ENCODE results near the gene ERBB4. TPM values are rescaled to one million over a fixed set of nuclear protein-coding genes. Genes with fewer than 3 reads are reported as not detected.

Gene ERBB4
- total RNA-seq, 1 experiment from 2014 or later = not detected

DNA sequence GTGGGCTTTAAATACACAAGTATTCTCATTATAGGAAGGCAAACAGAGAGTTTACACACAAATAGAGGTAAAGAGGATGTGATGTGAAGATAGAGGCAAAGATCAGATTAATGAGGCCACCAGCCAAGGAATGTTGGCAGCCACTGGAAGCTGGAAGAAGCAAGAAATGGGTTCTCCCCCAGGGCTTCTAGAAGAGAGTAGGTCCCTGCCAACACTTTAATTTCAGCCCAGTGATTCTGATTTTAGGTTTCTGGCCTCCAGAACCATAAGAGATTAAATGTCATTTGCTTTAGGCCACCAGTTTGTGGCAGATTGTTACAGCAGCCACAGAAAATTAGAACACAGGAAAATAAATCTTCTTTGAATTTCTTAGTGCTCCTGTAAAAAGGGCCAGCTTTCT lies 1065.5 kb downstream of the ERBB4 start:
- no peak for DNase-seq (ENCODE audit: low read depth)

DNA sequence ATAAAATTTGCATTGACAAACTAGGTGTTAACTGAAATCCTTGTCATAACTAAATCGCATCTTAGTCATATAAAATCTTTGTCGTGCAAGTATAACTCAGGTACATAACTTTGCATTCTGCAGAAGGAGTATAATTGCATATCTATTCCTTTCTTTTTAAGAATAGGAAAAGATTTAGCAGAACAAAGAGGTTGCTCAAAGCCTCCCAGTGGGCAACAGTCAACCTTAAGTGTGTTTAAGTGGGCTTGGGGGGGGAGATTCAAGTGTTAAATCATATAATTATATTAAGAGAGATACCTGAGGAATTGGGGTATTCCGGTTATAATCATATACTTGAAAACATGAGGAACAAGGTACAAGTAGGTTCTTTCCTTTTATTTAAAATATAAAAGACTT lies 1068.9 kb downstream of the ERBB4 start:
- DNase-seq (ENCODE audit: low read depth) = no peak

DNA sequence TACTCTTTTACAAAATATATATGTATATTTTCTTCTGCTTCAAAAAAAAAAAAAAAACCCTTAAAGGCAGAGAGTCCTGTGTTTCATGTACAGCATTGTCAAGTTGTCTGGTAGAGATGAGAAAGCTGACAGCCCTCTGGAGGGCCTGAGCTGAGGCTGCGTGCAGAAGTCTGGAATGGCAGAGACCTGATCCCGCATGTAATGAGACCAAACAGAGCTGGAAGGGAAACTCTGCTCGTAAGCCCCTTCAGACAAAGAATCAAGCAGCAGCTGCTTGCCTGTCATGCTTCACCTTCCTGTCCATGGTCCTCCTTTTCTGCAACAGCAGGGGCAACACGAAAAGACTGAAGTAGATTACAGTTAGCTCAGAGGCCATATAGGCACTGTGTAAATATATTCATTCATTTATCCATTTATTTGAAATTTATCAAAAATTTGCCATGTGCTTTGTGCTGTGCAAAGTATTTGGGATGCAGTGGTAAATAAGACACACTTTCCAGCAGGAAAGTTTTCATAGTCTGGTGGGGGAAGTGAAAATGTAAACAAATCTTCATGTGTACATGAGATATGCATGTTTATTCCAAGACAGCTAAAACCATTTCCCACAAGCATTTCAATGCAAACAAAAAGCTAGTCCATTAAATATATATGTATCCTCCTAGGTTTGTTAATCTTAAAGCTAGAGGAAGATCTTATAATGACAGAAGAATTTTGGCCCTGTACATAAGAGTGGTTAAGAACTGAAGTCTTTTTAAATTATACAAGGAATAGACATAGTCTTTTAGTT lies 1069.5 kb downstream of the ERBB4 start:
- no peak for DNase-seq (ENCODE audit: low read depth)

DNA sequence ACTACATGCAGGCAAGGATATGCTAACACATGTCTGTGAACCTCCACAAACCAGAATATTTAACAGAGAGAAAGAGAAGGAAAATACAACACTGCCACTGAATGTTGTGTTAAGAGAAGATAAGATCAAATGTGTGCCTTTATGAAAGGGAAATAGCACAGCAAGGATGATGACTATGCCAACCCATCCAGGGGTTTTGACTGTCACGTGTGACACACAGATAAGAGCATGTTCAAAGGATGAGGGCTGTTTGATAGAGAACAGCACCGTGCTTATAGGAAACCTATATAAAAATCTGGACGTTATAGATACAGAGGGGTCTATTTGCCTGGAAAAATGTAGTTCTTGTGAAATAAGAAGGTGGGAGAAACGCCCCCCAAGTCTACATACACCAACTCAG lies 1070.4 kb downstream of the ERBB4 start:
- DNase-seq (ENCODE audit: low read depth) = no peak

DNA sequence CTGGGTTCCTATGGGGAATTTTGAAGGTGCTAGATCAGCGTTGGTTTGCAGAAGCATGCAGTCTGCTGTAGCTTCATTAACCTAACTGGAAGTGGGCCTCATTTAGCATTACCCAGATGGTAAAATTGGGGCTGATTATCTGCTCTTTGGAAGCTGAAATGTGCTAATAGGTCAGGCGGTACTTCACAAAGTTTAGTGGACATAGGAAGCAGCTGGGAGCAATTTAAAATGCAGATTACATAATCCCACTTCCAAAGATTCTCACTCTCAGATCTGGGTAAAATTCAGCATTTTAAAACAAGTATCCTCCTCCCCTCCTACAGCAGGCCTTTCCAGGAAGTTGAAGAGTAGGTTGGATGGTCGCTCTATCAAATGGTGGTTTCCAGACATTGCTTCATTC lies 1075.2 kb downstream of the ERBB4 start:
- DNase-seq (ENCODE audit: low read depth) = no peak

DNA sequence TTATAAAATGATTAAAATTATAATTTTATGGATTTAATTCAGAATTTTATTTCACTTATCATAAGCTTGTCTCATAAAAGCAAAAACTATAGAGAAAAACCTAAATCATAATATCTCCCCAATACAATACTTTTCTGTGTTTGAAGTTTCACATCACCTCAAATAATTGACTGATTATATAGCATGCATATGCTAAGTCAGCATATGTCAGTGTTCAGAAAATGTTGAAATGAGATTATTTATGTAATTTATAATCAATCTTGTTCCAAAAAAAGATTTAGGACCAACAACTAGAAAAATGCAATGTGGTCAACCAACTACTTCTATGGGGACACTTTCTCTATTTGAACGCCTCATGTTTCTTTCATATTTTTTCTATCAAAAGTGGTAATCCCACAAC lies 1079.6 kb downstream of the ERBB4 start:
- no peak for DNase-seq (ENCODE audit: low read depth)

DNA sequence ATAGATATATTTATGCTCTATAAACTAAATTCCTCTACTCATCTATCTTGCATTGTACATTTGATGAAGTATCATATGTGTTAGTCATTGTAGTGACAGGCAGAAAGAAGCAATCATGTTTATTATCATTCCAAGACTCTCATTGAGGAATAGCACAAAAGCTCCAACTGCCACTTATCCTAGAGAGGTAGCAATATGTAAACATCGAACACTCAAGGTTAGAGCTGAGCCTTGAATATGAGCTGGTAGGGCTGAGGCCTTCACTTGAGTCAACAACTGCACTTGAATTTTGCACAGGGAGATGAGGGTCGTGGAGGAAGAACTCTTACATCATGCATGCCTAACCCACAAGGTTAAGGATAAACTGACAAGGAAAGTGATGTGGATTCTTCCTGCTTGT lies 1081.3 kb downstream of the ERBB4 start:
- DNase-seq (ENCODE audit: low read depth) = no peak

DNA sequence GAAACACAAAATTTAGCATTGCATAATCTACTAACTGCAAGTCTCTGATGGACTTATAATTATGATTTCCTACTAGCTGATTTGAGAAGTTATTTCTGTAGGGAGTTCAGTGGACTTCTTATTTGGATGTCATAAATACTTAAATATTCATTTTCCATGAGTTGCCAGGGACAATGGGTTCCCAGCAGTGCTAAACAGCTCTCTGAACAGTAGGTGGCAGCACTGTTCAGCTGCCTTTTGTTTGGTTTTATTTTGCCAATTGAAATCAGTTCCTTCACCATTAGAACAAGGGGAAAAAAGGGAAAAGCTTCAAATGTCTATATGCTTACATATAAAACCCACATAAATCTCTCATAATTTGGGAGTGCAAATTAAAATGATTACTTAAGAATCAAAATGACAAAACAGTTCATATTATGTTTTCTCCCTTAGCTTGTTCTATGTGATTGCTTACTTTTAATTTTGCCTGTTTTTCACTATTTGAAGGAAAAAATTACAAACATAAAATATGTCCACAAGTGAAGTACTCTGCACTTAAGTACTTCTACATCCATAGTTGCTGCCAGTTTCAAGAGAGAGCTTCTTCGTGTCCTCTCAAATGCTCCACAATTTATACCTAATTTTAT lies 1083.3 kb downstream of the ERBB4 start:
- DNase-seq (ENCODE audit: low read depth) = peak; percentile 36

DNA sequence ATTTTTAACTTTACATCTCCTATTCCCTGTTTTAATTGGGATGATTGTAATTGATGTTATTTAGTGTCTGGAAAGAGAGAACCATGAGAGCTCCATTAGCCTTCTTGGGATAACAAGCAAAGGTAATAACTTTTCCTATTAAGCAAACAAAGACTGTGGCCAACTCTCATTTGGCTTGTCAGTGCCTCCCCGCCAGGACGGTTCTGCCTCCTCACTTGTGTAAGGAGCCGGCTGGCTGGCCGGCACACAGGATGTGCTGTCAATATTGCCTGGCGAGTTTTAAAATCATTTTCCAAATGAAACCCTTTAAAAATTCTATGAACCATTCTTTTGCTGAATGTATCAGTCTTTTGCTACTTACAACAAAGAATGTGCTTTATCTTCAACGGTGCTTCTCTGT lies 1083.9 kb downstream of the ERBB4 start:
- DNase-seq (ENCODE audit: low read depth) = no peak

DNA sequence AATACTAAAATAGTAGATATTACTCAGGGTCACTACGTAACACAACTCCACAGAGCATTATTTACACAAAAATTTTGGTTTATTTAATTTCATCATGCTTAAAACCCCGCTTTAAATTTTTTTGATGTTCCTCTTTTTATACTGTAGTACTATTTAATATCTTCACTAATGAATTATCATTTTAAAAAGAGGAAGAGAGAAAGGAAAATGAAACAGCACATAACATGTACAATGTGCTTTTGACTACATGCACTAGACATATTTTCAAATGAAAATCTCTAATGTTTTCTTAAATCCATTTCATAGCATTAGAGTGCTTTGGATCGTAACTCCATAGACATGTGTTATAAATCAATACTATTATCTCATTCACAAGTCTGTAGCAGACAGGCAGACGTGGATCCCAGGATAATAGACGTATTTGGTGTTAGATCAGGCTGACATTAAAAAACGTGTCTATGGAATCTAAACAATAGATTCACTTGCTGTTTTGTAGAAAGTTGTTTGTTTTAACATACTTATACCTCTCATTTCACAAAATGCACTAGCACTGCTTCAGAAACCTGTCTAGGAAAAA lies 1085.2 kb downstream of the ERBB4 start:
- DNase-seq (ENCODE audit: low read depth) = no peak

DNA sequence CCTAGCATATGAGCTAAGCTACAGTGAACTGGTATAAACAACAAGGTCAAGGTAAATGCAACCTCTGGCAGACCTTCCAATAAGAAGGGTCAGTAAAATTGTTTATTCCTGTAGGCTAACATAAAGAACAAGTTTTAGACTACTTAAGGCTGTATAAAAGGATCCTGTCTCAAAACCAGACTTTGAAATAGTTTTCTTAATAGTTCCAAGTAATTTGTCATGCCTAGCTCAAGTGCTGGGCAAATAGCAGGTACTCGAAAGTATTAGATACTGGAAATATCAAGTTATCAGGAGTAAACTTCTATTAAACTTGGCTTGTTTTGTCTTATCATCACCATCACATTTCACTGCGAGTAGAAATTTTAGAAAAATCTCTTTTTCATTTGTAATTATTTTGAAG lies 1087.0 kb downstream of the ERBB4 start:
- DNase-seq (ENCODE audit: low read depth) = no peak

DNA sequence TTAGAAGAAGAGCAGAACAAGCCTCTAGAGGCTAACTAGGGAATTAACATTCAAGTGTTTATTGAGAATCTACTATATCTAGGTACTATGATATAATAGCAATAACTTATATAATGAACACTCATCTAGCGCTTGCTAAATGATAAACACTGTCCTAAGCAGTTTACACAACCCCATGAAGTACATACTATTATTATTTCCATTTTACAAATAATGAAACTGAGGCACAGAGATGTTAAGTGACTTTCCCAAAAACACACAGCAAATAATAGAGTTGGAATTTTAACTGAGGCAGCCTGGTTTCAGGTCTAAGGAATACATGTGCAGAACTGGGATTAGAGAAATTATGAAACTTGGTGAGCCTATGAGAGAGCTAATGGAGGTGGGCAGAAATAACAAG lies 1088.8 kb downstream of the ERBB4 start:
- no peak for DNase-seq (ENCODE audit: low read depth)

DNA sequence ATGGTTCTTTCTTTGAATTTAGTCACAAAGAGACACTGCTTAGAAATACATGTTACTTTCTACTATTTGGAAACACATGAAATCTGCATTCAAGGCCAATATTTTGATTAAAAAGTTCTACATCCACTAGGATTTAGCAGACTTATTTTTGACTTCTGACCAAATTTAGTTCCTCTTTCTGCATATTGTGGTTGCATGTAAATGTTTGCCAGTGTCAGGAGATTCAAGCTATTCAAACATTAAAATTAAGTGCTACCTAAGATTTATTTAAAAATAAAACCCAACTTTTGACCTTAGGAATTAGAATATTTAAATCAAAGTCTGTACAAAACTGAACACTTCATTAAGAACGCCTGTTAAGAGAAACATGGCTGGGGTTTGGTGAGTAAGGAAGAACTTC lies 1091.1 kb downstream of the ERBB4 start:
- no peak for DNase-seq (ENCODE audit: low read depth)

DNA sequence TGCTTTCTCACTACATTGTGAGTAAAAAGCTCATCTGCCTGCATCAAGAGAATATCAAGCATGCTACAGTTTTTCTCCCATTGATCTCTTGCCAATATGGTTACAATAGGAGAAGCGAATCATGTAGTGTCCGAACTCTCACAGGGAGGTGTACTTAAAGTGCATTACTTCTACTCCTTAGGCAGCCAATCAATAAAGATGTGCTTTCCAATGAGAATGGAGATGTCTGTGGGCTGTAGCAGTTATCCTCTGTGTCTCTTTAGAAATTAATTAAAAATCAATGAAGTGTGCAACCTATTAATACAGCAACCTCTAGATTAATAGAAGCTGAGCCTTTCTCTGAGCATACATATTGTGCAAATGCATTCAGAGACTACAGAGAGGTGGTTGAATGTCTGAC lies 1098.5 kb downstream of the ERBB4 start:
- no peak for DNase-seq (ENCODE audit: low read depth)

DNA sequence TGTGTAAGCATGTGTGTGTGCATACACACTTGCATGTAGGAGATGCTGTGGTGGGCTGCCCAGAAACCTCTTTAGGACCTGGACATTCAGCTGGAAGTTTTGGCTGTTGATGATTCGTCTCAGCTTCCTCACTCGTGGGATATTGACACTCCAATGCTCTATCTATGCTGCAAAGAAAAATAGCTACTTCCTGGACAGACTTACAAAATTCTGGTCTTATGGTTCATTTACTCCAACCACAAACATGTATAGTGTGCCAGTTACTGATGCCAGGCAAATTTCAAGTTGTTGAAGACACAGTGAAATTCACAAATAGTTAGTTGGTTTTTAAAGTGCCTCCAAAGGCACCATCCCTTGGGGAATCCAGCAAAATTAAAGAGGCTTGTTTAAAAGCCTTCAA lies 1099.6 kb downstream of the ERBB4 start:
- DNase-seq (ENCODE audit: low read depth) = no peak

DNA sequence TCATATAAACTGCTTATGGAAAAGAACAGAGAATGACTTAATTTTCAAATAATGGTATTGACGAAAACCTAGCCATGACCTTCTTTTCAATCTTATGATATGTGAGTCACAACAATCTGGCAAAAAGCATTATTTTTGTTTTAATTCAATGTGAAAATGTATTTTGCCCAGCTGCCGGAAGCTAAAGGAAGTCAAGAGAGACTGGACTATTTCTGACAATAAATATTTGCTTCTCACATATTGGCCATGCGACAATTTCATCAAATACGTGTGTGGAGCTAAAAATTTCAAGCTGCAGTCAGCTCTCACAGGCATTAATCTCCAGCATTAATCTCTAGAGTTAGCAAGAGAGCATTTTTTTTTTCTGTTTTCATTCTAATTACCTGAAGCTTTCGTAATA lies 1101.2 kb downstream of the ERBB4 start:
- no peak for DNase-seq (ENCODE audit: low read depth)

DNA sequence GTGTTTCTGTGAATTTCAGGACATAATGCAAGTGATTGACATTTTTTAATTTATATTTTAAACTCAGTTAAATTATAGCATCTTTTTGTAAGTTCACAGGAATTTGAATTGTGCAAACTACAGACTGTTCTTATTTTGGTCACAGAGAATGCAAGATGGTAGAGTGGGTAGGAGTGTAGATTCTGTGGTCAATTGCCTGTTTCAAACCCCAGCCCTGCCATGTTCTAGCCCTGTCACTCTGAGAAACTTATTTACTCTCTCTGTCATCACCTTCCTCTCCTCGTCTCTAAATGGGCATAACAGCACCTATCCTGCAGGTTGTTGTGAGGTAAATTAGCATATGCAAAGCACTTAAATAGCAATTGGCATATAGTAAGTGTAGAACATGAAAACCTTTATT lies 1102.4 kb downstream of the ERBB4 start:
- no peak for DNase-seq (ENCODE audit: low read depth)

DNA sequence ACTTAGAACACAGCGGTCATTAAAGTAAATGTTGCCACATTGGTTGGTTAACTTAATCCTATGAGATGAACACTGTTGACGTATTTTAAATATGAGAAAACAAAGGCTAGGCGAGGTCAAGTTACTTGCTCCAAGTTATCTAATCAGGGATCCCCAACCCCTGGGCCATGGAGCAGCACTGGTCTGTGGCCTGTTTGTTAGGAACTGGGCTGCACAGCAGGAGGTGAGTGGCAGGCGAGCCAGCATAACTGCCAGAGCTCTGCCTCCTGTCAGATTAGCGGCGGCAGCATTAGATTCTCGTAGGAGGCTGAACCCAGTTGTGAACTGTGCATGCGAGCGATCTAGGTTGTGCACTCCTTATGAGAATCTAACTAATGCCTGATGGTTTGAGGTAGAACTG lies 1103.3 kb downstream of the ERBB4 start:
- no peak for DNase-seq (ENCODE audit: low read depth)

DNA sequence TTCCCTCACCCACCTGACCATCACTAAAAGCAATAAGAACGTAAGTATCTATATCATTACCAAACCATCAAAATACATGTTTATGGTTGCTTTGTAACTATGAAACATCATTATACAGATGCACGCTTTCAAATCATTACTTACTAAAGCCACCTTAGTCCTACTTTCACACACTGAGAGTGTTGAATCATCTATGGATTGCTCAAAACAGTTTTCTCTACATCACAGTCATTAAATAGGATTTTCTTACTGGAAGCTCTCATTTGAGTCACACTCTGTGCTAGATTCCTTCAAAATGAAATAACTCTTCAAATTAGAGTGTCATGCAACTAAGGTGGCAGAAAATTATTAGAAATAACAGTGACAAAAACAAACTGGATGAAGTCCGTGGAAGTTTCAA lies 1103.8 kb downstream of the ERBB4 start:
- no peak for DNase-seq (ENCODE audit: low read depth)

DNA sequence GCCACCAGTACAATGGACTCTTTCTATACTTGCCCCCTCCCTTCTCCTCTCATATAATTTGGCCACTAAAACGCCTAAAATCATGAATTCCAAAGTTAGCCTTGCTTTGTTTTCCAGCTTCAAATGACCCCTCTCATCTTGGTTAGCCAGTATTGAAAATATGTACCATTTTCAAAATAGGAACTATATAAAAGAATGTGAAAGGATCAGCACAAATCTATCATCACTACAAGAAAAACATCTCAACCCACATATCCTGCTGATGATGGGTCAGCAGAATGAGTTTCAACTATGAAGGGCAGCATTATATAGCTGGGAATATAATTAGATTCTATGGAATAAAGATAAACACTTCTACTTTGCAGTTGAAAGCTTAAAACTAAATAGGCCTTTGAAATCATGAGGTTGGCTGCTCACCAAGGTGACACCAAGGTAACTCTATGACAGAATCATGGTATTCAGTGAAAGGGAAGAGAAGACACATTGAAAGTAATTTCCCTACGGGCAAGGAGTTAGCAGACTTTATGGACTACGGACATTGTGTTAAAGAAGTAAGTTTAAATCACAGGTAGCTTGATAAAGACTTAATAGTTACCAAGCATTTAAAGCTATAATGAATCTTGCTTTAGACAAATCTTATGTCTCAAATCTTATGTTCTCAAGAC lies 1109.2 kb downstream of the ERBB4 start:
- no peak for DNase-seq (ENCODE audit: low read depth)

DNA sequence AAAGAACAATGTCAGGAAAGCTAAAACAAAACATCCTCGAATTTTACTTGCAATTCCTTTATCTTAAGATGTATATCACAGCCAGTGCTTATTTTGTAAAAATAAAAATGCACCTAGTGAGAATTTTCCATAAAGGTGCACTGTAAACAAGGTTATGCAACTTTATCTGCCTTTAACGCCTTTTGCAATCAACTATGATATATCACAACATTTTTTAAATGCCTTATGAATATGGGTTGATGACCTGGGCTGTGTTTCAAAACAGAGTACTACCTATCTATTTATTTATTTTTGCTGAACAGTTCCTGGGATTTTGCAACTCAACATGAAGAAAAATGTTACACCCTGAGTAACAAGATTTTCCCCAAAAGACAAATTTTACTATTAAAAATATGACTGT lies 1112.4 kb downstream of the ERBB4 start:
- DNase-seq (ENCODE audit: low read depth) = no peak

DNA sequence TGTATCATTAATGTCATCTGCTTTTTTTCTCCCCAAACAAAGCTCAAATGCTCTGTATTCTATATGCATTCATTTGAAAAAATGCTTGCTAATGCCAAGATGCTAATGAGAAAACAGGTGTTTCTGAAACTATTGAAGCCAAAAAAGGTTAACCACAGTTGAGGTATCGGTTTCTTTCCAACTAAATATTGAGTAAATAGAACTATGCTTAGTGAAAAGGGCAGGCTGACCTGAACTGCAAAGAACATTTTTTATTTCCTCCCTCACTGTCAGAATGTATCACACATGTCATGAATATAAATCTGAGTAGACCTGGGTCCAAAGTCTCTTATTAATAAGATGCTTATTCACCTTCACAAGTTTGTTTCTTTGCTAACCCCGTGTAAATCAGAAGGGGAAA lies 1115.6 kb downstream of the ERBB4 start:
- no peak for DNase-seq (ENCODE audit: low read depth)

DNA sequence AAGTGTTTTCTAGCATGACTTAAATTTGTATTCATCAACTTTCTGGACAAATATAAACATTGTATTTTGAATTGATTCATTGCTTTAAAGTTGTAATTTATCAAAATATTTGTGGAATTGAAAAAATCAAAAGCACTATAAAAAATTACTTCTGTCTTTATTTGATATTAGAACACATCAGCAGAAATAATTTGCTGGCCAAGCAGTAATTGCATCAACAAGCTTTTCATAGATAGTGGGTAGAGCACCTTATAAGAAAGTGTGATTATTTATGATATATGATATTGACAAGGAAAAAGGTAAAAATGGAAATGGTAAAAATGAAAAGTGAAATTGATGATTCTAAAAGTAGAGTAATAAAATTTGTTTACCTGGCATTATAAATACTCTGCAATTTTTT lies 1121.1 kb downstream of the ERBB4 start:
- no peak for DNase-seq (ENCODE audit: low read depth)

Data from RPMI7951 (cell line).